Stimulated activated naive CD8-positive, alpha-beta T cell treated with anti-CD3 and anti-CD28 coated beads, Interleukin-15, Interleukin-2, amounts not matched to agents 100 ng/mL and 50 ng/mL, for 24 hours (primary cell): ENCODE results near the gene LRP1B.

ENCODE experiments used
- H3K27ac Mint-ChIP-seq: one replicate; pipeline ENCODE4 v1.8.0; 2021; ENCODE audit warnings: mild to moderate bottlenecking, mixed read lengths
- H3K27me3 Mint-ChIP-seq: one replicate; pipeline ENCODE4 v1.8.0; 2021; ENCODE audit warnings: mixed read lengths
- H3K36me3 Mint-ChIP-seq: one replicate; pipeline ENCODE4 v1.8.0; 2021; ENCODE audit warnings: low read depth, mixed read lengths
- H3K4me1 Mint-ChIP-seq: one replicate; pipeline ENCODE4 v1.8.0; 2021; ENCODE audit warnings: low read depth, mixed read lengths
- H3K4me3 Mint-ChIP-seq: one replicate; pipeline ENCODE4 v1.8.0; 2021; ENCODE audit warnings: mild to moderate bottlenecking, mixed read lengths
- H3K9me3 Mint-ChIP-seq: one replicate; pipeline ENCODE4 v1.8.0; 2021; ENCODE audit warnings: mixed read lengths

LRP1B gene

DNA sequence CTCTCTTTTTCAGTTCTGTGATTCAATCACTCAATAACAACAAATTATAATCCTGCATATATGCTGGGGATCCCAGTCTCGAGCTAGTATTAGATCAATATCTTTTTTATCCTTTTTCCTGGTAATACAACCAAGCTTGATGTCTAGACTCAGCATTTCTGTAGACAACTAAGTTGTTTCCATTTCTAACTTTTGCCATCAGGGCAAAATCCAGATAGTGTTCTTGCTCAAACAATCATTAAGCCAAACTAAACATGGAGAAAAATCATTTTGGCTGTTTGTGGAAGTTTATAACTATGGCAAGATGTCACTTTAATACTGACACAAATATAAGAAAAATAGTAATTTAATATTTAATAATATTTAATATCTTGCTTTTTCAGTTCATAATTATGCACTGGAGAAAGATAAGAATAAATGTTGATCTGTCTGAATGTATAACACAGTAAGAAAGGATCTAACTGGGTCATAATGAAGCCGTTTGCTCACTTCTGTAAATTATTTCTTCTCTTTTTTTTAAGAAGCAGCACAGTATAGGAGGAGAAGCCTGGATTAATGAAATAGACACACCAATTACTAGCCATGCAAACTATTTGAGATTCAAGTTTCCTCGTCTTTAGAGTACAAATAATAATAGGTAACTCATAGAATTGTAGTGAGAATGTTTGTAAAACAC is 979.1 kb downstream of the LRP1B start:
- Mint-ChIP-seq H3K27ac (no peak overlapping the region), H3K4me1 (no peaks in the 10 kb centered on the region), H3K27me3 (no peaks in the 10 kb centered on the region), H3K9me3 (peaks cover 8% of the 10 kb centered on the region), H3K36me3 (no peaks in the 10 kb centered on the region), H3K4me3 (no peak overlapping the region)

GRCh38 chr2:141142025-141142424 is 988.8 kb downstream of the LRP1B start:
- Mint-ChIP-seq H3K36me3 (no peaks in the 10 kb centered on the region), H3K27me3 (no peaks in the 10 kb centered on the region), H3K9me3 (peaks cover 7% of the 10 kb centered on the region), H3K27ac (no peak overlapping the region), H3K4me1 (no peaks in the 10 kb centered on the region), H3K4me3 (no peak overlapping the region)

- Mint-ChIP-seq H3K27me3 (no peaks in the 10 kb centered on the region), H3K9me3 (peaks cover 7% of the 10 kb centered on the region), H3K27ac (no peak overlapping the region), H3K4me3 (no peak overlapping the region), H3K36me3 (no peaks in the 10 kb centered on the region), H3K4me1 (no peaks in the 10 kb centered on the region)
These were observed 993.6 kb downstream of the LRP1B start for GRCh38 chr2:141137122-141137693.

- H3K4me1 Mint-ChIP-seq: no peaks in the 10 kb centered on the region
- no peaks in the 10 kb centered on the region for H3K36me3 Mint-ChIP-seq
- no peak overlapping the region for H3K27ac Mint-ChIP-seq
- H3K4me3 Mint-ChIP-seq: no peak overlapping the region
- peaks cover 7% of the 10 kb centered on the region for H3K9me3 Mint-ChIP-seq
- no peaks in the 10 kb centered on the region for H3K27me3 Mint-ChIP-seq
These were observed 996.9 kb downstream of the LRP1B start for GRCh38 chr2:141133883-141134282.

DNA sequence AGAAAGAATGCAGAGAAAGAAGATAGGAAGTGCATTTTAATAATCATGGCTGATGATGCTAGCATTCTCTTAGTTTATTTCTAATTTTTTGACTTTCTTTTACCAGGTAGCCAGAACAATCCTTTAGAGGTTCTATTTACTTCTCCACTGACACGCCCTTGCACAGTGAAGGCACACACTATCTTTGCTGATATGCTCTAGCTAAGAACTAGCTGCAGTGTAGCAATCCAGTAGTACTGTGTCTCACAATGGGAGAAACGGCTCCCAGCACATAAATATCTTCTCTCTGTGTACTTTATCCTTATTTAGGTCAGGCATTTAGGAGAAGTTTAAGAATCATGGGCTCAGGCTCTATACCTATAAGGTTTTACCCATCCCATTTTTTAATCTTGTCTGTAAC is 1005.4 kb downstream of the LRP1B start:
- Mint-ChIP-seq H3K27me3 (no peaks in the 10 kb centered on the region), H3K9me3 (peaks cover 3% of the 10 kb centered on the region), H3K4me1 (no peaks in the 10 kb centered on the region), H3K27ac (no peak overlapping the region), H3K36me3 (no peaks in the 10 kb centered on the region), H3K4me3 (no peak overlapping the region)

DNA sequence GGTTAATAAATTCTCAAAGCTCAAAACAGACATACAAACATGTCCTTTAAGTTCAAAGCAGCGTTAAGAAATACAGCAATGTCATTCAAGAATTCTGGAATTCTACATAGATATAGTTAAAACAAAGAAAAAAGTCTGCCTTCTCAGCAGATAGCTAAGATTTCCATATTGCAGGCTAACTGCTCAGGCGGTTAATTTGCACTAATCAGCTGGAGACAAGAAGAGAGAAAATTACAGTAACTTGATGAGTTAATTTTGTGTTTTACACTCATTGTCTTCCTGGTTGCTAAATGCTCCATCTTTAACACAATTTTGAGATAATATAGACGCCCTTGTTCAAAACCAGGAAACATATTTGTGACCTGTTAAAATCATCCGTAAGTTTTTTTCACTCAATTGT is 1012.0 kb downstream of the LRP1B start:
- no peaks in the 10 kb centered on the region for H3K27me3 Mint-ChIP-seq

GRCh38 chr2:141113301-141113700 is 1017.5 kb downstream of the LRP1B start:
- Mint-ChIP-seq H3K4me1 (no peaks in the 10 kb centered on the region), H3K4me3 (no peak overlapping the region), H3K36me3 (no peaks in the 10 kb centered on the region), H3K27ac (no peak overlapping the region), H3K27me3 (no peaks in the 10 kb centered on the region), H3K9me3 (peaks cover 11% of the 10 kb centered on the region)

More for the DNA sequence above, 1012.0 kb downstream of the LRP1B start:
- H3K9me3 Mint-ChIP-seq: peaks cover 8% of the 10 kb centered on the region
- H3K36me3 Mint-ChIP-seq: no peaks in the 10 kb centered on the region
- no peaks in the 10 kb centered on the region for H3K4me1 Mint-ChIP-seq
- H3K4me3 Mint-ChIP-seq: no peak overlapping the region
- H3K27ac Mint-ChIP-seq: no peak overlapping the region

DNA sequence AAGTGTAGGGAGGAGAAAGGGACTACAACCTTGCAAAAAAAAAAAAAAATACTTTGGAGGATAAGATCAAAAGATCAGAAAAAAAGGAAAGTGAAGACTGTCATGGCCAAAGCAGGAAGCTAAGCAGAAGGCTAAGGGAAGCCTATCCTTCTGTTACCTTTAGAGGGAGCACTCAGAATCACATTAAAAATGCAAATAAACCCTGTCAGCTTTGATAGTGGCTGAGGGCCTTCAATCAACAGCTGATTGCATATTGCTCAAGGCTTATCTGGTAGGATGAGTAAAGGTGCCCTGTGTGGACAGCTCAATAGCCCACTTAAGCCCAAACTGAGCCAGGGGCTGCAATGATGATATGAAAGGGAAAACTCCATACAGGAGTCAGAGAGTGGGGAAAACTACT is 1021.2 kb downstream of the LRP1B start:
- Mint-ChIP-seq H3K9me3 (peaks cover 7% of the 10 kb centered on the region), H3K4me1 (no peaks in the 10 kb centered on the region), H3K27me3 (no peaks in the 10 kb centered on the region), H3K27ac (no peak overlapping the region), H3K4me3 (no peak overlapping the region), H3K36me3 (no peaks in the 10 kb centered on the region)

DNA sequence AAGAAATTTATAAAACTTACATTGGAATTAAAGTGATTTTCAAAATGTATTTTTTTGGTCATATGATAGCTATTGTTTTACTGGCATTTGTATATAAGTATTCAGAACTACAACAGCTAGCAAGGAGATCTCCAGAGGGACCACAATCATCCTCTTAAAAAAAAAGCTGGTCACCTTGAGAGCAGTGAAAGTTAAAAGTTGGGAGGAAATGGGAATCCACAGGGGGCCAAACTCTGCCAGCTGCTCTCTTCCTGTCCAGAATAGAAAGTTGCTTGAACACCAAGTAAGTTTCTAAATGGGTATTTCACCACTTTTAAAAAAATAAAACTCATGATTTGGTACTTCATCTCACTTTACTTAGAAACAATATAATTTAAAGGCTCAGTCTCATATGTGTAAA is 1025.1 kb downstream of the LRP1B start:
- Mint-ChIP-seq H3K36me3 (no peaks in the 10 kb centered on the region), H3K4me1 (no peaks in the 10 kb centered on the region), H3K27me3 (no peaks in the 10 kb centered on the region), H3K9me3 (peaks cover 3% of the 10 kb centered on the region), H3K4me3 (no peak overlapping the region), H3K27ac (no peak overlapping the region)

DNA sequence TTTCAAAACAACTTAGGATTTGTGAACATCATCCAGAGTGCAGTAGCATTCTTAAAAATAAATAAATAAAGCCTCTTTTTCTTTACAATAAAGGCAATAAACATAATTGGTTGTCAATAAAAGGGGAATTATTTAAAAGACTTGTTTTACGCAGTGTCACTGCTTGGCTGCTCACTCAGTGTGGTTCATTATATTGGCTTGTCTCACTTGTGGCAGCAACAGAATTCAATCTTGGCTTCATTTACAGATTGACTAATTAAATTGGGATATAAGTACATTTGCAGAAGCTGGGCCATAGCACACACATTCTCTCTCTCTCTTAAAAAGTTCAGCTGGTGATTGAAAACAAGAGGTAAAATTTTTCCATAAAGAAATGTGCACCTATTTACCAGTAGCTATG is 1027.6 kb downstream of the LRP1B start:
- Mint-ChIP-seq H3K36me3 (no peaks in the 10 kb centered on the region), H3K27me3 (no peaks in the 10 kb centered on the region), H3K4me1 (no peaks in the 10 kb centered on the region), H3K4me3 (no peak overlapping the region), H3K9me3 (no peaks in the 10 kb centered on the region), H3K27ac (no peak overlapping the region)

DNA sequence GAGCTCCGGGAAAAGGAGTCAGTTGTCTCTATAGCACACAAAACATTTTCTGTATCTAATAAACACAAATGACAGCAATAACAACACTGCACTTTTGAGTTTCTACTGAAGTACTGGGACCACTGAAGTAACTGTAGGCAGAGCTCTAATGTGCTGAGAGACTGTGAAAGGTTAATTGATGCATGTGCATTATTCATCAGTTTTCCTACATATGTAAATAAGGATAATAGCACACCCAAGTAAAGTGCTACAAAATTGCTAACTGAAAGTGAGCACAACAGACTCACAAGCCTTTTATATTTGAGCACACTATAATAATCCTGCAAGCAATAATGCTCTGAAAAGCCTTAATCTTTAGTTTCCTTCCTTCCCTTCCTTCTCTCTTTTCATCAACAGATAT is 1051.6 kb downstream of the LRP1B start:
- Mint-ChIP-seq H3K4me1 (no peaks in the 10 kb centered on the region), H3K27me3 (no peaks in the 10 kb centered on the region), H3K36me3 (no peaks in the 10 kb centered on the region), H3K9me3 (peaks cover 6% of the 10 kb centered on the region), H3K4me3 (no peak overlapping the region), H3K27ac (no peak overlapping the region)

GRCh38 chr2:141075753-141076152 is 1055.1 kb downstream of the LRP1B start:
- no peak overlapping the region for H3K27ac Mint-ChIP-seq
- no peaks in the 10 kb centered on the region for H3K36me3 Mint-ChIP-seq
- no peaks in the 10 kb centered on the region for H3K9me3 Mint-ChIP-seq
- H3K4me3 Mint-ChIP-seq: no peak overlapping the region
- H3K4me1 Mint-ChIP-seq: no peaks in the 10 kb centered on the region
- no peaks in the 10 kb centered on the region for H3K27me3 Mint-ChIP-seq

DNA sequence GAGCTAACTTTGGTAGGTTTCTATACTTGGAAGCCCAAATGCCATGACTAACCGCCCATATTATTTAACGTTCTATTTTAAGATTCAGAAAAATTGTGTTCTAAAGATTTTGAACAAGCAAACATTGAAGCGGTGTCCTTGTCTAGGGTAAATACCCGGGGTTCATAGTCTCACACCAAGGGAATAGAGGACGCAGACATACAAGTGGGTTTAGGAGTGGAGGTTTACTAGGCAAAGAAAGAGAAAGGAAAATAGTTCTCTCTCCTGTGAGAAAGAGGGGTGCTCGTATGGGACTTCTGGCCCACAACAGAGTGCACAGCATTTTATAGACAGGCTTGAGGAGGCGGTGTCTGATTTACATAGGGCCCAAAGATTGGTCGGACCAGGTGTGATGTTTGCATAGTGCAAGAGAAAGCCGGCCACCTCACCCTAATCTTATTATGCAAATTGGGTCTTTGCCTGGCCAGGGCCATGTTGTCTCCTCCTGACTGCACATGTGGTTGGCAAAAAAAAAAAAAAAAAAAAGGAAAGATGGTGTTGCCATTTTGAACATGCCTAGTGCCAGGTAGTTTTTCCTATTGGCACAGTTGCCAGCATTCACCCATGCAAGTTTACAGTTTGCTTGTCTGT is 1062.6 kb downstream of the LRP1B start:
- no peak overlapping the region for H3K4me3 Mint-ChIP-seq

GRCh38 chr2:141065042-141065441 is 1065.8 kb downstream of the LRP1B start:
- no peaks in the 10 kb centered on the region for H3K36me3 Mint-ChIP-seq
- H3K27ac Mint-ChIP-seq: no peak overlapping the region
- H3K27me3 Mint-ChIP-seq: no peaks in the 10 kb centered on the region
- H3K4me3 Mint-ChIP-seq: no peak overlapping the region
- peaks cover 7% of the 10 kb centered on the region for H3K9me3 Mint-ChIP-seq
- no peaks in the 10 kb centered on the region for H3K4me1 Mint-ChIP-seq

More for the DNA sequence above, 1062.6 kb downstream of the LRP1B start:
- Mint-ChIP-seq H3K27me3 (no peaks in the 10 kb centered on the region), H3K4me1 (no peaks in the 10 kb centered on the region), H3K9me3 (peaks cover 7% of the 10 kb centered on the region), H3K27ac (no peak overlapping the region), H3K36me3 (no peaks in the 10 kb centered on the region)

GRCh38 chr2:141063406-141063805 is 1067.4 kb downstream of the LRP1B start:
- Mint-ChIP-seq H3K4me1 (no peaks in the 10 kb centered on the region), H3K4me3 (no peak overlapping the region), H3K36me3 (no peaks in the 10 kb centered on the region), H3K9me3 (peaks cover 7% of the 10 kb centered on the region), H3K27ac (no peak overlapping the region), H3K27me3 (no peaks in the 10 kb centered on the region)

GRCh38 chr2:141062443-141062842 is 1068.4 kb downstream of the LRP1B start:
- peaks cover 7% of the 10 kb centered on the region for H3K9me3 Mint-ChIP-seq
- no peak overlapping the region for H3K27ac Mint-ChIP-seq
- no peaks in the 10 kb centered on the region for H3K27me3 Mint-ChIP-seq
- H3K4me3 Mint-ChIP-seq: no peak overlapping the region
- H3K36me3 Mint-ChIP-seq: no peaks in the 10 kb centered on the region
- H3K4me1 Mint-ChIP-seq: no peaks in the 10 kb centered on the region
